Measurements from ENCODE around the gene BICRA.

The BICRA gene

DNA sequence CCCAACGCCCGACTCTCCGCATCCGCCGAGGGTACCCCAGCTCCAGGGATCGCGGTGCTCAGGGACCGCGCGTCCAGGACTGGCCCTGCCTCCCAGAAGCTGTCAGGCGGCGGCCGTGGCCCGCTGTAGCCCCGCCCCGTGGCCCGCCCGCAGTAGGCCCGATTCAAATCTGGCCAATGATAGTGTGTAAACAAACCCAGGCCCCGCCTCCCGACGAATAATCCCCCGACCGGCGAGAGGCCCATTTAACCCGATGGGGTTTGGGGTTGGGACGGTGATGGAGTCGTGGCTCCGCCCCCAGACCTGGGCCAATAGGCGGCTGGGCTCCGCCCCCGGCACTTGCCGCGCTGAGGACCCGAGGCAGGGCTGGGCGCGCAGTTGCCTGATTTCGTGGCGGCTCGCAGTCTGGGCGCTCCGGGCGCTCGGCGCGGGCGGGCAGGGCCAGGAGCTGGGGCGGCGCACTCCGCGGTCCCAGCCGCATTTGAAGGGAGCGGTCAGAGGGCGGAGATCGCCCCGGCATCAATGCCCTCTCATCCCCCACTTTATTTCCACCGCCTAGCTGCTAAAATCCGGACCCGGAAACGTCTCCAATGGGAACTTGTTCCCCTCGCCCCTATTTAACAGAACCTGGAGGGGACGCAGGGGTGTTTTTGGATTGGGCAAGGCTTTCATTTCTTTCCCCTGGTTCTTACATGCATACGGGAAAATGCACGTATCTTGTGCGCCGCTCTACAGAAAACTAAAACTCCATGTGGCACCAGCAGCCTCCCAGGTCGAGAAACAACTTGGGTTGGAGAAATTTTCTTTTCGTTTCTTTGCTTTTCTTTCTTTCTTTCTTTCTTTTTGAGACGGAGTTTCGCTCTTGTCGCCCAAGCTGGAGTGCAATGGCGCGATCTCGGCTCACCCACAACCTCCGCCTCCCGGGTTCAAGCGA is 8.4 kb upstream of the BICRA start:
- no peaks in the 10 kb centered on the region for H3K79me2 ChIP-seq (ENCODE audit: insufficient read depth, low read length)
- H3K9me3 ChIP-seq (ENCODE audit: insufficient read depth, low read length): no peaks in the 10 kb centered on the region
- H3K9me2 ChIP-seq (replicated peaks; ENCODE audit: insufficient read depth, low read length): no peaks in the 10 kb centered on the region
- no peaks in the 10 kb centered on the region for H4K20me1 ChIP-seq (ENCODE audit: low read depth, low read length)
- H3K36me3 ChIP-seq (ENCODE audit: low read length): no peaks in the 10 kb centered on the region
- no peak for TF ChIP-seq EZH2phosphoT487 (conservative IDR thresholded peaks at IDR 0.05; ENCODE audit: low read length)
- H3K27ac ChIP-seq (ENCODE audit: low read depth, low read length): peak overlapping the region; percentile 58
- peak overlapping the region; percentile 97 for H3K4me2 ChIP-seq (ENCODE audit: low read depth, low read length, poor library complexity, severe bottlenecking)
- no peaks in the 10 kb centered on the region for H3K27me3 ChIP-seq (ENCODE audit: low read length)
- H2AFZ ChIP-seq (ENCODE audit: low read depth, low read length, severe bottlenecking): peak overlapping the region; percentile 98
- H3K4me3 ChIP-seq (ENCODE audit: insufficient read depth, low read length, poor library complexity, severe bottlenecking): peak overlapping the region; percentile 85
- 0 out of 2 replicates have a peak, but pooled peaks cover 6% of the 10 kb centered on the region for H3F3A ChIP-seq (ENCODE audit: insufficient read depth)
- H3K9ac ChIP-seq (ENCODE audit: low read length): peak overlapping the region; percentile 87

DNA sequence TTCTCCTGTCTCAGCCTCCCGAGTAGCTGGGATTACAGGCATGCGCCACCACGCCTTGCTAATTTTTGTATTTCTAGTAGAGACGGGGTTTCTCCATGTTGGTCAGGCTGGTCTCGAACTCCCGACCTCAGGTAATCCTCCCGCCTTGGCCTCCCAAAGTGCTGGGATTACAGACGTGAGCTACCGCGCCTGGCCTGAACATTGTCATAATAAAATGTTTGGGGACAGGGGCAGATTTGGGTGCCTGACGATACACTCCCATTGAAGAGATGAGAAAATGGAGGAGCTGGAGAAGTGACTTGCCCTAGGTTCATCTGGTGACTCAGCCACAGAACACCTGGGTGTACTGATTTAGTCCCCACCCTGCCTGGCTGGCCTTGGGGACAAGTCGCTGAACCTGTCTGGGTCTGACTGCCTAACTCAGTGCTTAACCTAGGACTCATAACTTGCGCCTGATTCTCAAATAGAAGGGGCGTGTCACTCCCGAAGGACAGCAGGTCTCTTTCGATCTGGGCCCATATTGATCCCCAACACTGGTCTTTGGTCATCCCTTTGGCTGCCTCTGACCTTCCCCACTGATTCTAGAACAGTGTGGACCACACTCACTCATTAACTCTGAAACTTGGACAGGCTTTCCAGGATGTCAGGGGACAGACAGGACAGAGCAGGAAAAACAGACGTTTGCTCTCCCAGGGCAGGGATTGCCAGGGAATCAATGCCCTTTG is 7.6 kb upstream of the BICRA start:
- Histone ChIP-seq H3F3A (ENCODE audit: insufficient read depth) (0 out of 2 replicates have a peak, but pooled peaks cover 6% of the 10 kb centered on the region), H4K20me1 (ENCODE audit: low read depth, low read length) (no peaks in the 10 kb centered on the region), H3K79me2 (ENCODE audit: insufficient read depth, low read length) (no peaks in the 10 kb centered on the region), H3K4me2 (ENCODE audit: low read depth, low read length, poor library complexity, severe bottlenecking) (peak overlapping the region; percentile 97), H3K27ac (ENCODE audit: low read depth, low read length) (no peak overlapping the region), H3K27me3 (ENCODE audit: low read length) (no peaks in the 10 kb centered on the region), H3K4me3 (ENCODE audit: insufficient read depth, low read length, poor library complexity, severe bottlenecking) (peak overlapping the region; percentile 85), H3K36me3 (ENCODE audit: low read length) (no peaks in the 10 kb centered on the region), H3K9ac (ENCODE audit: low read length) (peak overlapping the region; percentile 87), H2AFZ (ENCODE audit: low read depth, low read length, severe bottlenecking) (peak overlapping the region; percentile 98), H3K9me2 (replicated peaks; ENCODE audit: insufficient read depth, low read length) (no peaks in the 10 kb centered on the region), H3K9me3 (ENCODE audit: insufficient read depth, low read length) (no peaks in the 10 kb centered on the region)
- TF ChIP-seq, protein P1, sequence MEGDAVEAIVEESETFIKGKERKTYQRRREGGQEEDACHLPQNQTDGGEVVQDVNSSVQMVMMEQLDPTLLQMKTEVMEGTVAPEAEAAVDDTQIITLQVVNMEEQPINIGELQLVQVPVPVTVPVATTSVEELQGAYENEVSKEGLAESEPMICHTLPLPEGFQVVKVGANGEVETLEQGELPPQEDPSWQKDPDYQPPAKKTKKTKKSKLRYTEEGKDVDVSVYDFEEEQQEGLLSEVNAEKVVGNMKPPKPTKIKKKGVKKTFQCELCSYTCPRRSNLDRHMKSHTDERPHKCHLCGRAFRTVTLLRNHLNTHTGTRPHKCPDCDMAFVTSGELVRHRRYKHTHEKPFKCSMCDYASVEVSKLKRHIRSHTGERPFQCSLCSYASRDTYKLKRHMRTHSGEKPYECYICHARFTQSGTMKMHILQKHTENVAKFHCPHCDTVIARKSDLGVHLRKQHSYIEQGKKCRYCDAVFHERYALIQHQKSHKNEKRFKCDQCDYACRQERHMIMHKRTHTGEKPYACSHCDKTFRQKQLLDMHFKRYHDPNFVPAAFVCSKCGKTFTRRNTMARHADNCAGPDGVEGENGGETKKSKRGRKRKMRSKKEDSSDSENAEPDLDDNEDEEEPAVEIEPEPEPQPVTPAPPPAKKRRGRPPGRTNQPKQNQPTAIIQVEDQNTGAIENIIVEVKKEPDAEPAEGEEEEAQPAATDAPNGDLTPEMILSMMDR (IDR thresholded peaks at IDR 0.05; ENCODE audit: insufficient read depth, low read length, poor library complexity, severe bottlenecking): no peak
- TF ChIP-seq EZH2phosphoT487 (conservative IDR thresholded peaks at IDR 0.05; ENCODE audit: low read length): no peak

DNA sequence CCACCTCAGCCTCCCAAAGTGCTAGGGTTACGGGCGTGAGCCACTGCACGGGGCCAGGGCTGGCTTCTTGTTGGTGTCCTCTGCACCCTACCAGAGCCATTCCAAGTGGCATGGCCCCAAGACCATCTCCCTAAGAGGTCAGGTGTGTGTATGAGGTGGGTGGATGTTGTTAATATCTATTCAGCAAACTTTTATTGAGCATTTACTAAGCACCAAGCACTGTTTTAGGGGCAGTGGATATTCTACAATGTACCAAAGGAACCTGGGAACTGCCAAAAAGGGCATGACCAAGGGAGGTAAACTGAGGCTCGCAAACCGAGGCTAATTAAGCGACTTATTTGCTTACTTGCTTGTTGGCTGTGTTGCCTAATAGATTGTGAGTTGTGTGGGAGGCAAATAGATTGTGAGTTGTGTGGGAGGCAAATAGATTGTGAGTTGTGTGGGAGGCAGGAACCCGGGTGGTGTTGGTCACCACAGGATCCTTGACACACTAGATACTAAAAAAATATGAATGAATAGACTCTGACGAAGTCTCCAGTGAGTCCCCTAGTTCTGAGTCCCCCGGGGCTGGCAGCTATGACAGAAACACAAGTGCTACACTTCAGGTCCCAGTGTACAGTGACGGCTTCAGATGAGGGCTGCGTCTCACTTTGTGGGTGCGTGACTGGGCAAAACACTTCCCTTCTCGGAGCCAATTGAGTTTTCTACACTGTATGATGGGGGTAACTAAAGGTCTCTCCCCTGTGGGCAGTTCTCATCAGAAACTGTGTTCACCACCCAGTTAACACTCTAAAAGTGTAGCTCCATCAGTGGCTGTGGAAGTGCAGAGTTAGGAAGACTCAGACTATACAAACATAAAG is 5.0 kb upstream of the BICRA start:
- Histone ChIP-seq H2AFZ (ENCODE audit: low read depth, low read length, severe bottlenecking) (no peak overlapping the region), H3K4me3 (ENCODE audit: insufficient read depth, low read length, poor library complexity, severe bottlenecking) (no peak overlapping the region), H3K9me3 (ENCODE audit: insufficient read depth, low read length) (no peaks in the 10 kb centered on the region), H3K27me3 (ENCODE audit: low read length) (no peaks in the 10 kb centered on the region), H3K9me2 (replicated peaks; ENCODE audit: insufficient read depth, low read length) (no peaks in the 10 kb centered on the region), H3K4me2 (ENCODE audit: low read depth, low read length, poor library complexity, severe bottlenecking) (no peak overlapping the region), H3F3A (ENCODE audit: insufficient read depth) (0 out of 2 replicates have a peak, but pooled peaks cover 6% of the 10 kb centered on the region), H3K9ac (ENCODE audit: low read length) (no peak overlapping the region), H3K27ac (ENCODE audit: low read depth, low read length) (no peak overlapping the region), H4K20me1 (ENCODE audit: low read depth, low read length) (no peaks in the 10 kb centered on the region), H3K36me3 (ENCODE audit: low read length) (no peaks in the 10 kb centered on the region), H3K79me2 (ENCODE audit: insufficient read depth, low read length) (no peaks in the 10 kb centered on the region)
- TF ChIP-seq, protein P1 (IDR thresholded peaks at IDR 0.05; ENCODE audit: insufficient read depth, low read length, poor library complexity, severe bottlenecking): no peak
- TF ChIP-seq EZH2phosphoT487 (conservative IDR thresholded peaks at IDR 0.05; ENCODE audit: low read length): no peak
